H1 (cell line): Measurements from ENCODE around the gene SLC26A9. TPM values are rescaled to one million over a fixed set of nuclear protein-coding genes. Genes with fewer than 3 reads are reported as not detected.

Source experiments
- CHD7 ChIP-seq: fragments of 300-600 bp; sonication (generic); IDR thresholded peaks from 2 replicates; pipeline ENCODE4 v1.7.1; 2012; ENCODE audit warnings: low read length, moderate library complexity, mild to moderate bottlenecking, inconsistent platforms; ENCODE audit not compliant: insufficient replicate concordance
- GTF2F1 ChIP-seq: IDR thresholded peaks from 2 replicates; pipeline ENCODE4 v1.6.1; 2012; ENCODE audit warnings: low read depth, low read length, improper control_type of control experiment, borderline replicate concordance
- KDM5A ChIP-seq: fragments of 200-600 bp; IDR thresholded peaks from 2 replicates; pipeline ENCODE4 v1.7.1; 2012; ENCODE audit warnings: mild to moderate bottlenecking, low read length, inconsistent platforms, mixed read lengths
- MAX ChIP-seq: IDR thresholded peaks from 2 replicates; pipeline ENCODE4 v1.6.1; 2012; ENCODE audit warnings: inconsistent platforms
- POLR2A ChIP-seq, 2 experiments: IDR thresholded peaks; 1 replicate in 1 of 2; 2 replicates in 1 of 2; pipeline ENCODE4 v1.6.1; 2011; ENCODE audit warnings: low read depth in 2 of 2, low read length in 2 of 2, mild to moderate bottlenecking in 2 of 2; ENCODE audit errors: control extremely low read depth in 1 of 2
- POLR2AphosphoS5 ChIP-seq: IDR thresholded peaks from 2 replicates; pipeline ENCODE4 v1.6.1; 2011; ENCODE audit warnings: low read depth, low read length
- RNF2 ChIP-seq: fragments of 200-900, 300-1000 bp; sonication (generic); IDR thresholded peaks from 2 replicates; pipeline ENCODE4 v1.7.1; 2016; ENCODE audit warnings: borderline replicate concordance, low read depth, mild to moderate bottlenecking, antibody characterized with exemption, low read length; ENCODE audit not compliant: poor library complexity, severe bottlenecking; ENCODE audit errors: missing control alignments
- TCF12 ChIP-seq: IDR thresholded peaks from 2 replicates; pipeline ENCODE4 v1.6.1; 2011; ENCODE audit warnings: low read depth, mild to moderate bottlenecking, low read length
- USF2 ChIP-seq: IDR thresholded peaks from 2 replicates; pipeline ENCODE4 v1.6.1; 2011; ENCODE audit warnings: low read length, improper control_type of control experiment
- ZNF274 ChIP-seq: IDR thresholded peaks from 2 replicates; pipeline ENCODE4 v1.7.0; 2012; ENCODE audit warnings: low read length, borderline replicate concordance; ENCODE audit errors: extremely low read depth
- polyA plus RNA-seq, 7 experiments: library from polyadenylated mRNA; depleted of rRNA in 3 of 7; stranded (reverse) in 5 of 7; unstranded in 2 of 7; fragments of >200 nt in 5 of 7; fragments of 200-250 nt in 2 of 7; gene quantifications; 1 replicate in 5 of 7; 2 replicates in 1 of 7; 4 replicates in 1 of 7; pipeline versions ENCODE4 v1.2.1 to v1.2.3, GENCODE V29; 2011 to 2013; ENCODE audit warnings: missing spikeins in 2 of 7, mixed read lengths in 2 of 7
- total RNA-seq: library from RNA; stranded (reverse); fragmentation: NEBNext Ultra II Directional; extraction: Animal tissue kit (Norgen Biotek cat#: 25700); gene quantifications from 2 replicates; pipeline ENCODE4 v1.2.1, GENCODE V29; 2021

Gene SLC26A9
- total and polyA plus RNA-seq, 2 of the 8 experiments (the other 6 are each of a cell fraction or from before 2014, with no cell fraction given), result not detected

- no peak for TF ChIP-seq CHD7
- TF ChIP-seq ZNF274, result no peak
- TF ChIP-seq TCF12, result no peak
- no peak for TF ChIP-seq MAX
- no peak for TF ChIP-seq KDM5A
- no peak for TF ChIP-seq POLR2A (IDR thresholded peaks at IDR 0.05; ENCODE audit: control extremely low read depth in 1 of 2, low read depth in 2 of 2, low read length in 2 of 2)
- no peak for TF ChIP-seq USF2
- TF ChIP-seq POLR2AphosphoS5, result no peak
- TF ChIP-seq GTF2F1, result no peak
- TF ChIP-seq RNF2, result no peak
Measured at GRCh38 chr1:205883792-205884191, 59.5 kb downstream of the SLC26A9 start (continued).
